Pancreas (tissue), 10 donors: Measurements from ENCODE around the gene KLF11. TPM values are rescaled to one million over a fixed set of nuclear protein-coding genes. Genes with fewer than 3 reads are reported as not detected.

Experiments
- ATAC-seq, 4 donors: fragments of 200-7000 bp; cut with Tn5 transposase; one replicate each; pipeline versions ENCODE4 v1.8.0 to v1.9.1; 2020; ENCODE audit warnings: mild to moderate bottlenecking in 4 of 4, moderate library complexity in 4 of 4
- DNase-seq, 6 donors: peaks; one replicate each; pipeline ENCODE4 v3.0.0-alpha.2; 2020
- FAIRE-seq: peaks from 2 replicates; lab custom pipeline; 2012; peaks lifted over from hg19 to GRCh38; lab: Jason Lieb, UNC
- H3K27ac ChIP-seq, 4 donors: fragments of 200-600 bp; sonication (generic); 1 replicate in 3 of 4; 2 replicates in 1 of 4; pipeline versions ENCODE4 v1.5.0 to v1.8.0; 2020
- H3K27me3 ChIP-seq, 4 donors: fragments of 200-600 bp; one replicate each; pipeline ENCODE4 v1.8.0; 2021
- H3K36me3 ChIP-seq, 3 donors: fragments of 200-600 bp; sonication (generic) in 1 of 3; one replicate each; pipeline versions ENCODE4 v1.5.0 to v1.8.0; 2020 to 2021
- H3K4me1 ChIP-seq, 3 donors: fragments of 200-600 bp; one replicate each; pipeline ENCODE4 v1.8.0; 2021
- H3K4me3 ChIP-seq, 4 donors: fragments of 200-600 bp; sonication (generic) in 2 of 4; one replicate each; pipeline versions ENCODE4 v1.5.0 to v1.8.0; 2020 to 2021
- H3K9me3 ChIP-seq, 4 donors: fragments of 200-600 bp; one replicate each; pipeline ENCODE4 v1.8.0; 2021
- CTCF ChIP-seq, 4 donors: fragments of 200-600 bp; sonication (generic) in 3 of 4; IDR thresholded peaks; one replicate each; pipeline versions ENCODE4 v1.5.0 to v1.8.0; 2021; ENCODE audit warnings: antibody characterized with exemption in 4 of 4
- WGBS, 2 donors: extraction: QIAGEN DNeasy Blood & Tissue Kit; methylation state at CpG; one replicate each; pipeline ENCODE4 v1.1.7; 2013; 5-methylcytosine and 5-hydroxymethylcytosine counted together
- intact Hi-C, 3 donors: fragments of 100-400 bp; cut with DNase I; formaldehyde crosslinking; loops; one replicate each; pipeline versions ENCODE4 v1.11.1 to v1.14.2; 2022
- polyA plus RNA-seq, 2 donors: library from polyadenylated mRNA; stranded (reverse); fragments of 200-250 nt; gene quantifications; one replicate each; pipeline ENCODE4 v1.2.3, GENCODE V29; 2013
- total RNA-seq, 6 donors: library from RNA; stranded (reverse); fragmentation: NEBNext Ultra II Directional in 4 of 6; extraction: Animal tissue kit (Norgen Biotek cat#: 25700) in 4 of 6; gene quantifications; one replicate each; pipeline versions ENCODE4 v1.2.1 to v1.2.4, GENCODE V29; 2021 to 2023
- donor health status: healthy with polysubstance abuse.
- donor health status: DM: no; HTN: no; CAD: no; lungs with moderate emphysema.
- donor health status: DM: no; HTN: no; CAD: no.
- donor health status: control.
- donor health status: control.
- donor health status: Bipolar disorder and iron deficiency.
- donor health status: DM: yes; HTN: yes; CAD: no.
- donor health status: DM: no; HTN: no; CAD: no.
- donor health status: DM: no; HTN: no; CAD: no.
- donor health status: DM: yes; HTN: yes; CAD: no.

The KLF11 gene
- total and polyA plus RNA-seq, 8 donors, result 6.4 to 41.2 (median 21.3) TPM

- WGBS, 2 donors, result 81 to 90% methylated on average over 10 of the region's 10 CpGs
- Histone ChIP-seq H3K9me3 (no peaks in the 10 kb centered on the region), H3K4me3 (no peak overlapping the region), H3K27ac (no peak overlapping the region), H3K4me1 (peaks cover 42 to 50% (median 47%) of the 10 kb centered on the region in 3 donors), H3K27me3 (no peaks in the 10 kb centered on the region), H3K36me3 (no peaks in the 10 kb centered on the region)
- intact Hi-C loops, result no loop called here
- peak in 1 of 6 donors; percentile 53 for DNase-seq
- ATAC-seq, result no peak
- FAIRE-seq, result no peak
- no peak for TF ChIP-seq CTCF (IDR thresholded peaks at IDR 0.05)
Measured at GRCh38 chr2:10038123-10038522, 5.2 kb upstream of the KLF11 start.

- Histone ChIP-seq H3K27ac (no peak overlapping the region), H3K4me1 (peaks cover 42 to 50% (median 47%) of the 10 kb centered on the region in 3 donors), H3K27me3 (no peaks in the 10 kb centered on the region), H3K36me3 (no peaks in the 10 kb centered on the region), H3K9me3 (no peaks in the 10 kb centered on the region), H3K4me3 (no peak overlapping the region)
- peak in 1 of 6 donors; percentile 8 for DNase-seq
- no peak for FAIRE-seq
- intact Hi-C loops, result no loop called here
- ATAC-seq, result no peak
- no peak for TF ChIP-seq CTCF (IDR thresholded peaks at IDR 0.05)
Measured at GRCh38 chr2:10038716-10039115, 4.6 kb upstream of the KLF11 start.

GRCh38 chr2:10039658-10040410 lies 3.5 kb upstream of the KLF11 start:
- no peaks in the 10 kb centered on the region for H3K9me3 ChIP-seq
- H3K4me1 ChIP-seq, result peaks cover 42 to 50% (median 47%) of the 10 kb centered on the region in 3 donors

GRCh38 chr2:10041711-10042110 lies 1.6 kb upstream of the KLF11 start:
- Histone ChIP-seq H3K36me3 (peaks cover 0 to 2% (median 0%) of the 10 kb centered on the region in 3 donors), H3K9me3 (no peaks in the 10 kb centered on the region), H3K27me3 (no peaks in the 10 kb centered on the region), H3K4me1 (peaks cover 39 to 51% (median 40%) of the 10 kb centered on the region in 3 donors), H3K4me3 (peak overlapping the region in 1 of 4 donors; percentile 42), H3K27ac (peak overlapping the region; percentile 92 to 97 (median 94))
- WGBS, 2 donors, result 90 to 93% methylated on average over 14 of the region's 14 CpGs
- ATAC-seq (no peak), FAIRE-seq (no peak), DNase-seq (peak in 2 of 6 donors; percentile 59 to 63)
- intact Hi-C loops, result no loop called here
- TF ChIP-seq CTCF (IDR thresholded peaks at IDR 0.05), result no peak

More at GRCh38 chr2:10039658-10040410, 3.5 kb upstream of the KLF11 start:
- Histone ChIP-seq H3K4me3 (no peak overlapping the region), H3K36me3 (no peaks in the 10 kb centered on the region), H3K27ac (peak overlapping the region; percentile 92 to 97 (median 94)), H3K27me3 (no peaks in the 10 kb centered on the region)
- 48 to 50% methylated on average over 16 of the region's 16 CpGs for WGBS, 2 donors
- no peak for FAIRE-seq
- no peak for TF ChIP-seq CTCF (IDR thresholded peaks at IDR 0.05)
- peak; percentile 10 to 35 (median 22) for ATAC-seq
- intact Hi-C loops, result no loop called here
- DNase-seq, result peak in 5 of 6 donors; percentile 82 to 88 (median 87)
